ENCODE data around the gene GNB1. TPM values are rescaled to one million over a fixed set of nuclear protein-coding genes. Genes with fewer than 3 reads are reported as not detected.

GNB1 gene
- polyA plus RNA-seq, 1 of the 3 experiments (the other 2 are of a cell fraction), result 355 TPM

DNA sequence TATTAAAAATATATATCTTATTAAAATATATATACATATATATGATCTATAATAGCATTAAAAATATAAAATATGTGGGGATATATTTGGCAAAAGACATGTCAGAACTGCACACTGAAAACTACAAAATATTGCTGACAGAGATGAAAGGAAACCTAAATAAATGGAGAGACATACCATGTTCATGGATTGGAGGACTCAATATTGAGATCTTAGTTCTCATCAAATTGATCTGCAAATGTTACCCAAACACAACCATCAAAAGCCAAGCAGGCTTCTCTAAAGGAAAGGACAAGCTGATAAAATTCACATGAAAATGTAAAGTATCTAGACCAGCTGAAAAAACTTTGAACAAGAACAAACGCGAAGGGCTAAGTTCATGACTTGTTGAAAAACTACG is 119.8 kb downstream of the GNB1 start:
- Histone ChIP-seq H2AFZ (ENCODE audit: low read depth) (no peak overlapping the region), H3K36me3 (replicated peaks in 1 of 2; ENCODE audit: control insufficient read depth in 1 of 2, insufficient read depth in 2 of 2, low read length in 1 of 2) (peaks cover 3 to 31% of the 10 kb centered on the region in 2 experiments)
- no peak for DNase-seq

DNA sequence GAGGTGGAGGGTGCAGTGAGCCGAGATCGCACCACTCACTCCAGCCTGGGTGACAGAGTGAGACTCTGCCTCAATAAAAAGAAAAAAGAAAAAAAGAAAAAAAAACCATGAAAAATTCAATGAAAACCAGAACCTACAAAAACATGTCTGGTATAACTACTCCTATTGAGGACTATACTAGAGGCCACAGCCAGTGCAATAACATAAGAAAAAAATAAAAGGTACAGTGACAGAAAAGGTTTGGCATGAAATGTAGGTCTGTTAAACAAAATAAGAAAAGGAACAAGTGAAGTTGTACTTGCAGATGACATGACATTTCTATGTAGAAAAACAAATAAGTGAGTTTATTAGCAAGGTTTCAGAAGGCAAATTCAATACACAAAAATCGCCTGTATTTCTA is 120.8 kb downstream of the GNB1 start:
- no peak for TF ChIP-seq EP300 (IDR thresholded peaks at IDR 0.05; ENCODE audit: borderline replicate concordance in 1 of 2, low read depth in 1 of 2, low read length in 1 of 2)
- no peak for TF ChIP-seq FOXM1 (IDR thresholded peaks at IDR 0.05; ENCODE audit: low read depth)
- TF ChIP-seq, protein P1, sequence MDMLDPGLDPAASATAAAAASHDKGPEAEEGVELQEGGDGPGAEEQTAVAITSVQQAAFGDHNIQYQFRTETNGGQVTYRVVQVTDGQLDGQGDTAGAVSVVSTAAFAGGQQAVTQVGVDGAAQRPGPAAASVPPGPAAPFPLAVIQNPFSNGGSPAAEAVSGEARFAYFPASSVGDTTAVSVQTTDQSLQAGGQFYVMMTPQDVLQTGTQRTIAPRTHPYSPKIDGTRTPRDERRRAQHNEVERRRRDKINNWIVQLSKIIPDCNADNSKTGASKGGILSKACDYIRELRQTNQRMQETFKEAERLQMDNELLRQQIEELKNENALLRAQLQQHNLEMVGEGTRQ (IDR thresholded peaks at IDR 0.05; ENCODE audit: borderline replicate concordance, low read depth, low read length), result no peak
- TF ChIP-seq SMC3 (IDR thresholded peaks at IDR 0.05; ENCODE audit: low read depth, low read length), result no peak
- TF ChIP-seq, protein P2, sequence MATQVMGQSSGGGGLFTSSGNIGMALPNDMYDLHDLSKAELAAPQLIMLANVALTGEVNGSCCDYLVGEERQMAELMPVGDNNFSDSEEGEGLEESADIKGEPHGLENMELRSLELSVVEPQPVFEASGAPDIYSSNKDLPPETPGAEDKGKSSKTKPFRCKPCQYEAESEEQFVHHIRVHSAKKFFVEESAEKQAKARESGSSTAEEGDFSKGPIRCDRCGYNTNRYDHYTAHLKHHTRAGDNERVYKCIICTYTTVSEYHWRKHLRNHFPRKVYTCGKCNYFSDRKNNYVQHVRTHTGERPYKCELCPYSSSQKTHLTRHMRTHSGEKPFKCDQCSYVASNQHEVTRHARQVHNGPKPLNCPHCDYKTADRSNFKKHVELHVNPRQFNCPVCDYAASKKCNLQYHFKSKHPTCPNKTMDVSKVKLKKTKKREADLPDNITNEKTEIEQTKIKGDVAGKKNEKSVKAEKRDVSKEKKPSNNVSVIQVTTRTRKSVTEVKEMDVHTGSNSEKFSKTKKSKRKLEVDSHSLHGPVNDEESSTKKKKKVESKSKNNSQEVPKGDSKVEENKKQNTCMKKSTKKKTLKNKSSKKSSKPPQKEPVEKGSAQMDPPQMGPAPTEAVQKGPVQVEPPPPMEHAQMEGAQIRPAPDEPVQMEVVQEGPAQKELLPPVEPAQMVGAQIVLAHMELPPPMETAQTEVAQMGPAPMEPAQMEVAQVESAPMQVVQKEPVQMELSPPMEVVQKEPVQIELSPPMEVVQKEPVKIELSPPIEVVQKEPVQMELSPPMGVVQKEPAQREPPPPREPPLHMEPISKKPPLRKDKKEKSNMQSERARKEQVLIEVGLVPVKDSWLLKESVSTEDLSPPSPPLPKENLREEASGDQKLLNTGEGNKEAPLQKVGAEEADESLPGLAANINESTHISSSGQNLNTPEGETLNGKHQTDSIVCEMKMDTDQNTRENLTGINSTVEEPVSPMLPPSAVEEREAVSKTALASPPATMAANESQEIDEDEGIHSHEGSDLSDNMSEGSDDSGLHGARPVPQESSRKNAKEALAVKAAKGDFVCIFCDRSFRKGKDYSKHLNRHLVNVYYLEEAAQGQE (IDR thresholded peaks at IDR 0.05; ENCODE audit: low read depth, low read length), result no peak
- no peak for TF ChIP-seq MXI1 (IDR thresholded peaks at IDR 0.05; ENCODE audit: low read depth, low read length)
- no peak for TF ChIP-seq RCOR1 (IDR thresholded peaks at IDR 0.05; ENCODE audit: low read length)
- TF ChIP-seq GABPA (IDR thresholded peaks at IDR 0.05; ENCODE audit: low read depth), result no peak
- no peak for TF ChIP-seq ELF1 (IDR thresholded peaks at IDR 0.05)
- TF ChIP-seq, protein P3, sequence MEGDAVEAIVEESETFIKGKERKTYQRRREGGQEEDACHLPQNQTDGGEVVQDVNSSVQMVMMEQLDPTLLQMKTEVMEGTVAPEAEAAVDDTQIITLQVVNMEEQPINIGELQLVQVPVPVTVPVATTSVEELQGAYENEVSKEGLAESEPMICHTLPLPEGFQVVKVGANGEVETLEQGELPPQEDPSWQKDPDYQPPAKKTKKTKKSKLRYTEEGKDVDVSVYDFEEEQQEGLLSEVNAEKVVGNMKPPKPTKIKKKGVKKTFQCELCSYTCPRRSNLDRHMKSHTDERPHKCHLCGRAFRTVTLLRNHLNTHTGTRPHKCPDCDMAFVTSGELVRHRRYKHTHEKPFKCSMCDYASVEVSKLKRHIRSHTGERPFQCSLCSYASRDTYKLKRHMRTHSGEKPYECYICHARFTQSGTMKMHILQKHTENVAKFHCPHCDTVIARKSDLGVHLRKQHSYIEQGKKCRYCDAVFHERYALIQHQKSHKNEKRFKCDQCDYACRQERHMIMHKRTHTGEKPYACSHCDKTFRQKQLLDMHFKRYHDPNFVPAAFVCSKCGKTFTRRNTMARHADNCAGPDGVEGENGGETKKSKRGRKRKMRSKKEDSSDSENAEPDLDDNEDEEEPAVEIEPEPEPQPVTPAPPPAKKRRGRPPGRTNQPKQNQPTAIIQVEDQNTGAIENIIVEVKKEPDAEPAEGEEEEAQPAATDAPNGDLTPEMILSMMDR (IDR thresholded peaks at IDR 0.05), result no peak
- no peak for TF ChIP-seq TCF12 (IDR thresholded peaks at IDR 0.05)
- TF ChIP-seq POLR2AphosphoS5 (IDR thresholded peaks at IDR 0.05; ENCODE audit: low read depth, low read length), result no peak
- no peak for TF ChIP-seq NFIC (IDR thresholded peaks at IDR 0.05; ENCODE audit: borderline replicate concordance)
- no peak for TF ChIP-seq YY1 (IDR thresholded peaks at IDR 0.05; ENCODE audit: low read depth)
- no peaks in the 10 kb centered on the region for H3K27me3 ChIP-seq (ENCODE audit: insufficient read depth)
- peaks cover 4% of the 10 kb centered on the region; the same call in 1 of the 2 replicates for H3K9me3 ChIP-seq
- no peaks in the 10 kb centered on the region for H3F3A ChIP-seq (replicated peaks; ENCODE audit: insufficient read depth)
- POLR2A ChIA-PET, result no interaction called here
- H4K20me1 ChIP-seq (ENCODE audit: insufficient read depth), result 0 out of 2 replicates have a peak, but pooled peaks cover 2% of the 10 kb centered on the region
- H3K36me3 ChIP-seq (replicated peaks in 1 of 2; ENCODE audit: control insufficient read depth in 1 of 2, insufficient read depth in 2 of 2, low read length in 1 of 2), result peaks cover 3 to 31% of the 10 kb centered on the region in 2 experiments
- no peak overlapping the region for H3K27ac ChIP-seq (ENCODE audit: low read depth in 2 of 2, low read length in 1 of 2)
- H3K79me2 ChIP-seq (ENCODE audit: insufficient read depth), result peaks cover 98% of the 10 kb centered on the region
- no peak overlapping the region for H2AFZ ChIP-seq (ENCODE audit: low read depth)
- H3K4me2 ChIP-seq, result no peak overlapping the region
- no peaks in the 10 kb centered on the region for H3K4me1 ChIP-seq (ENCODE audit: control insufficient read depth in 1 of 2, insufficient read depth in 2 of 2, low read depth in 1 of 2, low read length in 1 of 2)
- no peak overlapping the region for H3K4me3 ChIP-seq (ENCODE audit: low read depth in 2 of 2, low read length in 1 of 2)
- CTCF ChIA-PET, result interaction anchor here (1.2 kb wide), 1 partner anchor 139 kb away, joined by 3 read pairs; no protein-coding TSS in a partner anchor
- DNase-seq, result no peak
- no peaks in the 10 kb centered on the region for H3K9me2 ChIP-seq
- no peak overlapping the region for H3K9ac ChIP-seq
- WGBS (ENCODE audit: low lambda C conversion rate), result 98% methylated on average over 3 of the region's 3 CpGs

More for the DNA sequence above, 119.8 kb downstream of the GNB1 start:
- peaks cover 4% of the 10 kb centered on the region; the same call in 1 of the 2 replicates for H3K9me3 ChIP-seq
- H3K9me2 ChIP-seq, result no peaks in the 10 kb centered on the region
- POLR2A ChIA-PET, result no interaction called here
- TF ChIP-seq TCF12 (IDR thresholded peaks at IDR 0.05), result no peak
- no peak for TF ChIP-seq YY1 (IDR thresholded peaks at IDR 0.05; ENCODE audit: low read depth)
- no peak for TF ChIP-seq GABPA (IDR thresholded peaks at IDR 0.05; ENCODE audit: low read depth)
- no peak for TF ChIP-seq RXRA (IDR thresholded peaks at IDR 0.05; ENCODE audit: borderline replicate concordance, low read depth)
- TF ChIP-seq, protein P1 (IDR thresholded peaks at IDR 0.05; ENCODE audit: borderline replicate concordance, low read depth, low read length), result no peak
- no peak for TF ChIP-seq RFX5 (IDR thresholded peaks at IDR 0.05; ENCODE audit: low read length)
- no peak for TF ChIP-seq POLR2AphosphoS5 (IDR thresholded peaks at IDR 0.05; ENCODE audit: low read depth, low read length)
- no peak for TF ChIP-seq MEF2A (IDR thresholded peaks at IDR 0.05; ENCODE audit: borderline replicate concordance, low read depth)
- TF ChIP-seq SMC3 (IDR thresholded peaks at IDR 0.05; ENCODE audit: low read depth, low read length), result no peak
- TF ChIP-seq RCOR1 (IDR thresholded peaks at IDR 0.05; ENCODE audit: low read length), result no peak
- CTCF ChIA-PET, result no interaction called here
- H3K79me2 ChIP-seq (ENCODE audit: insufficient read depth), result peaks cover 100% of the 10 kb centered on the region
- 98% methylated on average over 3 of the region's 3 CpGs for WGBS (ENCODE audit: low lambda C conversion rate)
- no peak overlapping the region for H3K27ac ChIP-seq (ENCODE audit: low read depth in 2 of 2, low read length in 1 of 2)
- no peak overlapping the region for H3K9ac ChIP-seq
- H3K4me1 ChIP-seq (ENCODE audit: control insufficient read depth in 1 of 2, insufficient read depth in 2 of 2, low read depth in 1 of 2, low read length in 1 of 2), result peaks cover 0 to 7% of the 10 kb centered on the region in 2 experiments; a peak in 1 of 4 replicates
- no peak overlapping the region for H3K4me3 ChIP-seq (ENCODE audit: low read depth in 2 of 2, low read length in 1 of 2)
- H4K20me1 ChIP-seq (ENCODE audit: insufficient read depth), result peaks cover 11% of the 10 kb centered on the region
- H3K4me2 ChIP-seq, result no peak overlapping the region
- no peaks in the 10 kb centered on the region for H3F3A ChIP-seq (replicated peaks; ENCODE audit: insufficient read depth)
- no peaks in the 10 kb centered on the region for H3K27me3 ChIP-seq (ENCODE audit: insufficient read depth)
